Testis (tissue), 3 donors: ENCODE data around the gene XXYLT1. TPM values are rescaled to one million over a fixed set of nuclear protein-coding genes. Genes with fewer than 3 reads are reported as not detected.

Source experiments
- DNase-seq: peaks from one replicate; pipeline ENCODE4 v3.0.0-alpha.2; 2019
- H3K27ac ChIP-seq, 2 donors: fragments of 200-600 bp; sonication (generic); one replicate each; pipeline ENCODE4 v1.5.1; 2019
- H3K27me3 ChIP-seq: fragments of 200-600 bp; sonication (generic); one replicate; pipeline ENCODE4 v1.5.1; 2019
- H3K36me3 ChIP-seq: fragments of 200-600 bp; sonication (generic); one replicate; pipeline ENCODE4 v1.5.1; 2017; ENCODE audit warnings: low read depth; ENCODE audit errors: missing control alignments
- H3K4me1 ChIP-seq: fragments of 200-600 bp; sonication (generic); one replicate; pipeline ENCODE4 v1.5.1; 2019
- H3K4me3 ChIP-seq, 2 donors: fragments of 200-600 bp; sonication (generic); one replicate each; pipeline ENCODE4 v1.5.1; 2017 to 2019
- H3K9me3 ChIP-seq: fragments of 200-600 bp; sonication (generic); one replicate; pipeline ENCODE4 v1.5.1; 2017
- CTCF ChIP-seq, 3 experiments: fragments of 450-650 bp in 2 of 3; fragments of 200-600 bp in 1 of 3; sonication (generic) in 1 of 3; IDR thresholded peaks; one replicate each; pipeline ENCODE4 v1.5.1; 2016 to 2019; ENCODE audit warnings: antibody characterized with exemption in 3 of 3, mild to moderate bottlenecking in 2 of 3, moderate library complexity in 1 of 3
- POLR2A ChIP-seq: fragments of 450-650 bp; IDR thresholded peaks from one replicate; pipeline ENCODE4 v1.6.1; 2017; ENCODE audit warnings: antibody characterized with exemption, mild to moderate bottlenecking, moderate library complexity
- WGBS, 2 donors: methylation state at CpG; one replicate each; pipeline ENCODE4 v1.1.5; 2018; 5-methylcytosine and 5-hydroxymethylcytosine counted together
- intact Hi-C: fragments of 100-400 bp; cut with DNase I; formaldehyde crosslinking; loops from one replicate; pipeline ENCODE4 v1.15.1; 2023; ENCODE audit warnings: low total_unique reads
- polyA plus RNA-seq: library from polyadenylated mRNA; stranded (reverse); fragments of 350-450 nt; fragmentation: Illumina TruSeq; extraction: RNeasy Lipid Tissue Mini Kit (QIAGEN cat#74804); gene quantifications from one replicate; pipeline ENCODE4 v1.2.3, GENCODE V29; 2014; ENCODE audit warnings: low read depth, low replicate concordance; ENCODE audit not compliant: insufficient read depth
- total RNA-seq, 2 donors: library from RNA; depleted of rRNA; stranded (reverse); fragments of >200 nt; gene quantifications; one replicate each; pipeline ENCODE4 v1.2.3, GENCODE V29; 2016

The XXYLT1 gene
- total and polyA plus RNA-seq, 3 donors from 2014 or later = 7.2 to 12.5 (median 11.1) TPM

DNA sequence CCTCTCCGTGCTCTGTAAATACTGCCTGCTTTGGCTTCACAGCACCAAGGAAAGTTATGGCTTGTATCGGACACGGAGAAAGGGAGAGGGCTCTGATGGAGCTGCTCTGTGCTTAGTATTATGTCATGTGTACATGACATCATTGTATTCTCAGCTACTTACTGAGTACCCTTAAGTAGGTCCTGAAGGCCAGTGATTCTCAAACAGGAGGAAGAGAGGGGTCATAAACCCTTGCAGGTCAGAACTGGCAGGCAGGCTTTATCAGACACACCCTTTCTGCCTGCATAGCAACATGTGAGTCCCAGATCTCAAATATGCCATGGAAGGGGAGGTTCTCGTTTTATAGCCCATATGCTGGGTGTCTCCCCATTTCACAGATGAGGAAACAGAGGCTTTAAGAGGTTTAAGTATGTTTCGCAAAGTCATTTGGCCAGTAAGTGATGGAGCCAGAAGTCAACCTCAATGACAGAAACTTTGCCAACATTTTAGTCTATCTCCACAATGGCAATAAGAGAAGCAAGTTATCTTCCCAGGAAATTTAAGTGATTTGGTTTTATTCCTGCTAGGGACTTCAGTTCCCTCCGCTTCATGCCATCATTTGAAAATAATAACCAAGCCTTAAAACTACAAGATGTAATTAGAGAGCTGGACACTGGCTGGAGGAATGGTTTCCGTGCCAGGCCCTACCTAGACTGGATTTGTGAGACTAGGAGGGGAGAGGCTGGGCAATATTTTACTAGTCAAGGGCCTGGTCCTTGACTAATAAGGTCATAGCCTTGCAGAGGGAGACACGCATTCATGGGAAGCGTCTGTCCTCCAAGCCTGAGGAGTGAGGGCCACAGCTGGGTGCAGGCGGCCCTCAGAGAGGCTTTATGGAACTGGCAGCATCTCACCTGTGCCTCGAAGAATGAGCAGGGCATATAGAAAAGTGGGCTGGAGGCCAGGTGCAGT is 133.0 kb downstream of the XXYLT1 start:
- no peak for TF ChIP-seq CTCF (IDR thresholded peaks at IDR 0.05)
- TF ChIP-seq POLR2A = no peak
- no peak overlapping the region for H3K27ac ChIP-seq
- H3K4me3 ChIP-seq = no peak overlapping the region
- intact Hi-C loops = no loop called here
- H3K4me1 ChIP-seq = peaks cover 2% of the 10 kb centered on the region
- DNase-seq = no peak
- no peaks in the 10 kb centered on the region for H3K9me3 ChIP-seq
- 90 to 91% methylated on average over 11 of the region's 11 CpGs for WGBS, 2 donors
- no peaks in the 10 kb centered on the region for H3K36me3 ChIP-seq
- H3K27me3 ChIP-seq = no peaks in the 10 kb centered on the region

DNA sequence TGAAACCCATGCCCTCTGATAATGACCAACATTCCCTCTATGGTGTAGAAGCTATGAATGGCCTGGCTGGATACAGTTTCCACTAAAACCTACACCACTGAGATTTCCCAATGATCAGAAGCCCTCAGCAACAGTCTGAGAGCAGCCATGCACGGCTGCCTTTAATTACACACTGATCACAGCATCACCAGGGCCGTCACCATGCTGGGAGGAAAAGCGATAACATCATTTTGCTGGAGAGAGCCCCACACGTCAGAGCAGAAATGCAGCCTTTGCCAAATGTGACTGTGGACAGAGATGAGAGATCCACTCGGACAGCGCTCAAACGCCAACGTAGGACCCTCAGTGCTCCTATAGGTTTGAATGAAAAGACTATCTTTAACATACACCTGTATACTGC is 135.0 kb downstream of the XXYLT1 start:
- Histone ChIP-seq H3K36me3 (no peaks in the 10 kb centered on the region), H3K4me1 (no peaks in the 10 kb centered on the region), H3K4me3 (no peak overlapping the region), H3K27me3 (no peaks in the 10 kb centered on the region), H3K9me3 (no peaks in the 10 kb centered on the region), H3K27ac (no peak overlapping the region)
- intact Hi-C loops = no loop called here
- 92 to 93% methylated on average over 3 to 8 of the region's 8 CpGs for WGBS, 2 donors
- no peak for DNase-seq
- TF ChIP-seq POLR2A (no peak), CTCF (IDR thresholded peaks at IDR 0.05) (no peak)

DNA sequence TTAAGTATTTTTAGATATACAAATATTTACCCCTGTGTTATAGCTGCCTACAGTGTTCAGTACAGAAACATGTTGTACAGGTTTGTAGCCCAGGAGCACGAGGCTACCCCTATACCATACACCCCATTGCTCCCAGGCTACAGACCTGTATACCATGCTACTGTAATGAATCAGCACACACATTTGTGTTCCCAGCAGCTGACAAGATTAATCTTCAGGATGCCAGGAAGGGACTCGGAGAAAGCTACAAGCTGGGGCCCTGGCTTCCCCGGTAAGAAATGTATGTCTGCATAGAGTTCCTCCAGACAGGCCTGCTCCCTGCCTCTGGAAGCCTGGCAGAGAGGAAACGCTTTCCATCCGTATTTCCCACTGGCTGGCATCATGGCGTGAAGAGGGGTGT is 136.5 kb downstream of the XXYLT1 start:
- TF ChIP-seq POLR2A (no peak), CTCF (IDR thresholded peaks at IDR 0.05) (no peak)
- Histone ChIP-seq H3K36me3 (no peaks in the 10 kb centered on the region), H3K4me3 (no peak overlapping the region), H3K4me1 (no peaks in the 10 kb centered on the region), H3K27ac (no peak overlapping the region), H3K27me3 (no peaks in the 10 kb centered on the region), H3K9me3 (no peaks in the 10 kb centered on the region)
- WGBS, 2 donors = 89 to 95% methylated on average over 6 of the region's 6 CpGs
- DNase-seq = no peak
- intact Hi-C loops = no loop called here

DNA sequence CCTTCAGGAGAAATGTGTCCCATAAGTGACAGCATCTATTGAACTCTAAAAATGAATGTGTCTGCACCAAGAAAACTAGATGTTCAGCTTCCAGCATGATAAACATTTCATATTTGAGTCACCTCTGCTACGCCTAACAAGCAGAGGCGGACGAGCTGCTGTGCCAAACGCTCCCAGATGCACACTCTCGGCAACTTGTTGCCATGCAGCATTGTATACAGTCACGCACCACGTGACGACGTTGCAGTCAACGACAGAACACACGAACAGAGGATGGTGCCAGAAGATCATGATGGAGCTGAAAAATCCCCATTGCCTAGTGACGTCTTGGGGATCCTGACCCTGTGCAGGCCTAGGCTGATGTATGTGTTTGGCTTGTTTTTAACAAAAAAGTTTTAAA is 137.5 kb downstream of the XXYLT1 start:
- DNase-seq = no peak
- Histone ChIP-seq H3K36me3 (no peaks in the 10 kb centered on the region), H3K27me3 (no peaks in the 10 kb centered on the region), H3K27ac (no peak overlapping the region), H3K9me3 (no peaks in the 10 kb centered on the region), H3K4me1 (no peaks in the 10 kb centered on the region), H3K4me3 (no peak overlapping the region)
- TF ChIP-seq CTCF (IDR thresholded peaks at IDR 0.05) (no peak), POLR2A (no peak)
- intact Hi-C loops = no loop called here
- WGBS, 2 donors = 78 to 85% methylated on average over 12 of the region's 12 CpGs

GRCh38 chr3:195133013-195133412 is 137.9 kb downstream of the XXYLT1 start:
- H3K27ac ChIP-seq = no peak overlapping the region
- H3K27me3 ChIP-seq = no peaks in the 10 kb centered on the region
- TF ChIP-seq POLR2A (no peak), CTCF (IDR thresholded peaks at IDR 0.05) (no peak)
- H3K4me3 ChIP-seq = no peak overlapping the region
- intact Hi-C loops = no loop called here
- no peak for DNase-seq
- H3K9me3 ChIP-seq = no peaks in the 10 kb centered on the region
- 86 to 92% methylated on average over 4 of the region's 4 CpGs for WGBS, 2 donors
- no peaks in the 10 kb centered on the region for H3K36me3 ChIP-seq
- no peaks in the 10 kb centered on the region for H3K4me1 ChIP-seq
